Panc1 (cell line): Measurements from ENCODE around the gene DIAPH1. TPM values are rescaled to one million over a fixed set of nuclear protein-coding genes. Genes with fewer than 3 reads are reported as not detected.

Experiments used
- ATAC-seq: fragments of 200-7000 bp; cut with Tn5 transposase; 2 replicates; pipeline ENCODE4 v1.9.1; 2020; ENCODE audit warnings: mild to moderate bottlenecking, moderate library complexity
- BruUV-seq: library from RNA; stranded (reverse); fragments of 400-500 nt; replicated peaks from 2 replicates; lab custom pipeline; 2021; lab: Mats Ljungman, UMichigan
- CTCF ChIA-PET: fragments of 300-600 bp; sonication (Branson Sonifier 250); formaldehyde crosslinking; loops from one replicate; lab custom pipeline; 2022; ENCODE audit warnings: antibody characterized with exemption; lab: Charles Lee
- POLR2A ChIA-PET: fragments of 300-600 bp; sonication (Branson Sonifier 250); formaldehyde crosslinking; loops from one replicate; lab custom pipeline; 2022; ENCODE audit warnings: antibody characterized with exemption; lab: Charles Lee
- DNase-seq: peaks from one replicate; pipeline ENCODE4 v3.0.0-alpha.2; 2010; ENCODE audit warnings: low read depth, low spot score
- H3K27ac ChIP-seq: 2 replicates; pipeline ENCODE4 v1.5.1; 2011; ENCODE audit warnings: mild to moderate bottlenecking, low read length, inconsistent platforms
- H3K27me3 ChIP-seq: fragments of 200-500 bp; sonication (Bioruptor generic); 2 replicates; pipeline ENCODE4 v1.6.0; 2014; ENCODE audit warnings: low read length, inconsistent platforms; ENCODE audit not compliant: control insufficient read depth, insufficient read depth
- H3K36me3 ChIP-seq: fragments of 200-500 bp; sonication (Bioruptor generic); 2 replicates; pipeline ENCODE4 v1.5.1; 2014; ENCODE audit warnings: inconsistent platforms, mild to moderate bottlenecking, low read length, moderate library complexity; ENCODE audit not compliant: control insufficient read depth, insufficient read depth
- H3K4me1 ChIP-seq: 2 replicates; pipeline ENCODE4 v1.5.1; 2011; ENCODE audit warnings: inconsistent platforms, mild to moderate bottlenecking, low read length, moderate library complexity; ENCODE audit not compliant: control insufficient read depth, insufficient read depth
- H3K4me3 ChIP-seq, 2 experiments: 2 replicates each; pipeline ENCODE4 v1.5.1; 2011 to 2012; ENCODE audit warnings: low read depth in 2 of 2, low read length in 2 of 2, mild to moderate bottlenecking in 2 of 2, inconsistent platforms in 1 of 2, moderate library complexity in 1 of 2
- H3K9me3 ChIP-seq: fragments of 200-500 bp; sonication (Bioruptor generic); 2 replicates; pipeline ENCODE4 v1.5.1; 2014; ENCODE audit warnings: low read depth, mild to moderate bottlenecking, inconsistent platforms, low read length, moderate library complexity; ENCODE audit not compliant: control insufficient read depth, insufficient read depth
- POLR2AphosphoS5 ChIP-seq: IDR thresholded peaks from 2 replicates; pipeline ENCODE4 v1.6.1; 2012; ENCODE audit warnings: mild to moderate bottlenecking, low read depth, low read length, moderate library complexity
- REST ChIP-seq, 2 experiments: IDR thresholded peaks; 2 replicates each; pipeline ENCODE4 v1.6.1; 2011 to 2012; ENCODE audit warnings: low read depth in 2 of 2, control low read depth in 1 of 2, low read length in 1 of 2, mild to moderate bottlenecking in 1 of 2, moderate library complexity in 1 of 2; ENCODE audit not compliant: insufficient read depth in 1 of 2
- SIN3A ChIP-seq: IDR thresholded peaks from 2 replicates; pipeline ENCODE4 v1.6.1; 2012; ENCODE audit warnings: low read depth, mild to moderate bottlenecking, low read length, moderate library complexity, borderline replicate concordance; ENCODE audit not compliant: insufficient read depth
- TCF7L2 ChIP-seq: IDR thresholded peaks from 2 replicates; pipeline ENCODE4 v1.6.1; 2011; ENCODE audit warnings: mild to moderate bottlenecking, low read depth, low read length, inconsistent platforms
- in situ Hi-C: cut with HindIII; loops from 2 replicates; pipeline ENCODE4 v1.10.0; 2016; ENCODE audit warnings: low sequenced_read_pairs, low pct_unique_long_range_greater_than_20kb
- intact Hi-C: fragments of 100-400 bp; cut with micrococcal nuclease; formaldehyde crosslinking; loops from one replicate; pipeline ENCODE4 v1.10.0; 2022; ENCODE audit not compliant: unreplicated experiment
- total RNA-seq: library from RNA; stranded (reverse); gene quantifications from one replicate; pipeline ENCODE4 v1.2.1, GENCODE V29; 2021; ENCODE audit not compliant: unreplicated experiment
- TF ChIP-seq, protein P1 (sequence below): fragments of 450-650 bp; IDR thresholded peaks from 2 replicates; pipeline ENCODE4 v1.5.1; 2017; ENCODE audit warnings: mild to moderate bottlenecking

DIAPH1 gene
- total RNA-seq, 1 experiment from 2014 or later: 155 TPM

GRCh38 chr5:141636106-141636412 lies 17.3 kb upstream of the DIAPH1 start:
- H3K27ac ChIP-seq: peak overlapping the region; percentile 87
- no peak; the same call in 1 of the 2 replicates for ATAC-seq
- no peaks in the 10 kb centered on the region; the same call in none of the 2 replicates for H3K36me3 ChIP-seq
- intact Hi-C loops (no loop called here), in situ Hi-C loops (no loop called here)
- H3K4me3 ChIP-seq: peak overlapping the region; percentile 84 to 89
- no peaks in the 10 kb centered on the region for H3K9me3 ChIP-seq
- ChIA-PET POLR2A (no interaction called here), CTCF (interaction anchor here (1.3 kb wide), 1 partner anchor 44 kb away, joined by 6 read pairs; no protein-coding TSS in a partner anchor)
- H3K4me1 ChIP-seq: peaks cover 8% of the 10 kb centered on the region; the same call in 1 of the 2 replicates
- no peak for TF ChIP-seq TCF7L2
- no peak for TF ChIP-seq SIN3A
- TF ChIP-seq REST (IDR thresholded peaks at IDR 0.05; ENCODE audit: insufficient read depth in 1 of 2, low read depth in 2 of 2, low read length in 1 of 2): no peak
- TF ChIP-seq, protein P1, sequence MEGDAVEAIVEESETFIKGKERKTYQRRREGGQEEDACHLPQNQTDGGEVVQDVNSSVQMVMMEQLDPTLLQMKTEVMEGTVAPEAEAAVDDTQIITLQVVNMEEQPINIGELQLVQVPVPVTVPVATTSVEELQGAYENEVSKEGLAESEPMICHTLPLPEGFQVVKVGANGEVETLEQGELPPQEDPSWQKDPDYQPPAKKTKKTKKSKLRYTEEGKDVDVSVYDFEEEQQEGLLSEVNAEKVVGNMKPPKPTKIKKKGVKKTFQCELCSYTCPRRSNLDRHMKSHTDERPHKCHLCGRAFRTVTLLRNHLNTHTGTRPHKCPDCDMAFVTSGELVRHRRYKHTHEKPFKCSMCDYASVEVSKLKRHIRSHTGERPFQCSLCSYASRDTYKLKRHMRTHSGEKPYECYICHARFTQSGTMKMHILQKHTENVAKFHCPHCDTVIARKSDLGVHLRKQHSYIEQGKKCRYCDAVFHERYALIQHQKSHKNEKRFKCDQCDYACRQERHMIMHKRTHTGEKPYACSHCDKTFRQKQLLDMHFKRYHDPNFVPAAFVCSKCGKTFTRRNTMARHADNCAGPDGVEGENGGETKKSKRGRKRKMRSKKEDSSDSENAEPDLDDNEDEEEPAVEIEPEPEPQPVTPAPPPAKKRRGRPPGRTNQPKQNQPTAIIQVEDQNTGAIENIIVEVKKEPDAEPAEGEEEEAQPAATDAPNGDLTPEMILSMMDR: no peak
- no peak for TF ChIP-seq POLR2AphosphoS5
- DNase-seq: no peak
- no TSS peak for BruUV-seq
- H3K27me3 ChIP-seq: no peaks in the 10 kb centered on the region

GRCh38 chr5:141635646-141636045 lies 16.8 kb upstream of the DIAPH1 start:
- intact Hi-C loops: no loop called here
- in situ Hi-C loops: no loop called here

More at GRCh38 chr5:141635646-141636045, 16.8 kb upstream of the DIAPH1 start:
- H3K36me3 ChIP-seq: no peaks in the 10 kb centered on the region; the same call in none of the 2 replicates
- H3K4me3 ChIP-seq: peak overlapping the region; percentile 84 to 89
- BruUV-seq: no TSS peak
- ATAC-seq (no peak), DNase-seq (no peak)
- H3K27me3 ChIP-seq: no peaks in the 10 kb centered on the region
- H3K4me1 ChIP-seq: peaks cover 8% of the 10 kb centered on the region; the same call in 1 of the 2 replicates
- ChIA-PET POLR2A (no interaction called here), CTCF (no interaction called here)
- TF ChIP-seq, protein P1: no peak
- TF ChIP-seq POLR2AphosphoS5 (no peak), SIN3A (no peak), REST (IDR thresholded peaks at IDR 0.05; ENCODE audit: insufficient read depth in 1 of 2, low read depth in 2 of 2, low read length in 1 of 2) (no peak), TCF7L2 (no peak)
- peak overlapping the region; percentile 87 for H3K27ac ChIP-seq
- no peaks in the 10 kb centered on the region for H3K9me3 ChIP-seq
